Endodermal cell (in vitro differentiated cells): ENCODE results near the gene TMEM14B. TPM values are rescaled to one million over a fixed set of nuclear protein-coding genes. Genes with fewer than 3 reads are reported as not detected.

Source experiments
- DNase-seq: peaks from one replicate; pipeline ENCODE4 v3.0.0-alpha.2; 2017
- H3K27ac ChIP-seq: 2 replicates; pipeline ENCODE4 v1.5.1; 2013; ENCODE audit warnings: mild to moderate bottlenecking, low read depth, low read length, moderate library complexity
- H3K27me3 ChIP-seq: 2 replicates; pipeline ENCODE4 v1.6.1; 2013; ENCODE audit warnings: mild to moderate bottlenecking, low read length, moderate library complexity; ENCODE audit not compliant: insufficient read depth, control insufficient read depth, poor library complexity, severe bottlenecking
- H3K36me3 ChIP-seq: 2 replicates; pipeline ENCODE4 v1.7.0; 2013; ENCODE audit warnings: mild to moderate bottlenecking, low read length, moderate library complexity; ENCODE audit not compliant: control insufficient read depth, insufficient read depth
- H3K4me1 ChIP-seq: one replicate; pipeline ENCODE4 v1.7.0; 2013; ENCODE audit warnings: low read length; ENCODE audit not compliant: control insufficient read depth, insufficient read depth
- H3K4me3 ChIP-seq: 2 replicates; pipeline ENCODE4 v1.5.1; 2013; ENCODE audit warnings: mild to moderate bottlenecking, low read length, moderate library complexity
- H3K9ac ChIP-seq: 2 replicates; pipeline ENCODE4 v1.6.1; 2013; ENCODE audit warnings: mild to moderate bottlenecking, low read length, moderate library complexity; ENCODE audit not compliant: poor library complexity, severe bottlenecking; ENCODE audit errors: extremely low read depth
- H3K9me3 ChIP-seq: 2 replicates; pipeline ENCODE4 v1.6.1; 2013; ENCODE audit warnings: mild to moderate bottlenecking, low read length, moderate library complexity; ENCODE audit not compliant: control insufficient read depth
- H3K27ac Mint-ChIP-seq: 2 replicates; pipeline ENCODE4 v1.8.0; 2020; ENCODE audit warnings: mixed read lengths
- H3K27me3 Mint-ChIP-seq: 2 replicates; pipeline ENCODE4 v1.8.0; 2021; ENCODE audit warnings: mild to moderate bottlenecking, mixed read lengths; ENCODE audit not compliant: insufficient read depth
- H3K36me3 Mint-ChIP-seq: 2 replicates; pipeline ENCODE4 v1.8.0; 2020; ENCODE audit warnings: low read depth, mixed read lengths
- H3K4me1 Mint-ChIP-seq: 2 replicates; pipeline ENCODE4 v1.8.0; 2020; ENCODE audit warnings: mixed read lengths
- H3K4me3 Mint-ChIP-seq: 2 replicates; pipeline ENCODE4 v1.8.0; 2020; ENCODE audit warnings: mild to moderate bottlenecking, moderate library complexity, mixed read lengths
- H3K9me3 Mint-ChIP-seq: 2 replicates; pipeline ENCODE4 v1.8.0; 2020; ENCODE audit warnings: mild to moderate bottlenecking, mixed read lengths
- CTCF ChIP-seq: fragments of 200-600 bp; sonication (generic); conservative IDR thresholded peaks from 2 replicates; pipeline ENCODE4 v1.5.0; 2021; ENCODE audit warnings: antibody characterized with exemption, mild to moderate bottlenecking
- WGBS, 2 experiments: methylation state at CpG; one replicate each; pipeline versions ENCODE4 v1.1.5 to v1.1.7; 2013; ENCODE audit warnings: missing lambda C conversion rate in 2 of 2, mixed read lengths in 1 of 2; ENCODE audit not compliant: insufficient coverage in 1 of 2, insufficient read length in 1 of 2; 5-methylcytosine and 5-hydroxymethylcytosine counted together
- total RNA-seq, 2 donors: library from RNA; stranded (reverse); fragmentation: NEBNext Ultra II Directional in 1 of 2; extraction: Animal tissue kit (Norgen Biotek cat#: 25700) in 1 of 2; gene quantifications; 2 replicates in 1 of 2; 3 replicates in 1 of 2; pipeline ENCODE4 v1.2.1, GENCODE V29; 2021

Gene TMEM14B
- total RNA-seq, 2 donors from 2014 or later = 165 to 242 TPM

GRCh38 chr6:10759312-10759839, 11.8 kb downstream of the TMEM14B start:
- Histone ChIP-seq H3K4me3 (no peak overlapping the region), H3K27me3 (no peaks in the 10 kb centered on the region), H3K4me1 (no peaks in the 10 kb centered on the region), H3K27ac (no peak overlapping the region), H3K9ac (no peak overlapping the region), H3K9me3 (no peaks in the 10 kb centered on the region), H3K36me3 (peaks cover 83% of the 10 kb centered on the region)
- peak overlapping the region; percentile 94 for H3K27ac Mint-ChIP-seq
- no peaks in the 10 kb centered on the region for H3K9me3 Mint-ChIP-seq
- H3K27me3 Mint-ChIP-seq = no peaks in the 10 kb centered on the region
- DNase-seq = peak; percentile 59
- no peaks in the 10 kb centered on the region for H3K4me1 Mint-ChIP-seq
- H3K36me3 Mint-ChIP-seq = peaks cover 75% of the 10 kb centered on the region
- WGBS, 2 experiments = 14 to 91% methylated on average over 1 to 3 of the region's 3 CpGs
- H3K4me3 Mint-ChIP-seq = no peak overlapping the region
- TF ChIP-seq CTCF = peak; percentile 74

GRCh38 chr6:10759884-10760329, 12.3 kb downstream of the TMEM14B start:
- H3K4me1 ChIP-seq = no peaks in the 10 kb centered on the region
- no peak overlapping the region for H3K4me3 ChIP-seq
- H3K27ac ChIP-seq = no peak overlapping the region
- Mint-ChIP-seq H3K36me3 (peaks cover 70% of the 10 kb centered on the region), H3K4me3 (no peak overlapping the region), H3K9me3 (no peaks in the 10 kb centered on the region), H3K27me3 (no peaks in the 10 kb centered on the region), H3K4me1 (no peaks in the 10 kb centered on the region), H3K27ac (peak overlapping the region; percentile 6)
- no peak overlapping the region for H3K9ac ChIP-seq
- no peaks in the 10 kb centered on the region for H3K27me3 ChIP-seq
- 91 to 96% methylated on average over 5 to 6 of the region's 6 CpGs for WGBS, 2 experiments
- H3K36me3 ChIP-seq = peaks cover 79% of the 10 kb centered on the region
- no peak for DNase-seq
- TF ChIP-seq CTCF = no peak
- no peaks in the 10 kb centered on the region for H3K9me3 ChIP-seq

GRCh38 chr6:10763006-10763405, 15.4 kb downstream of the TMEM14B start:
- Mint-ChIP-seq H3K9me3 (no peaks in the 10 kb centered on the region), H3K27ac (no peak overlapping the region), H3K4me3 (no peak overlapping the region), H3K36me3 (peaks cover 47% of the 10 kb centered on the region), H3K4me1 (no peaks in the 10 kb centered on the region), H3K27me3 (no peaks in the 10 kb centered on the region)
- Histone ChIP-seq H3K27me3 (no peaks in the 10 kb centered on the region), H3K36me3 (peaks cover 57% of the 10 kb centered on the region), H3K4me3 (no peak overlapping the region), H3K27ac (no peak overlapping the region), H3K9me3 (no peaks in the 10 kb centered on the region), H3K4me1 (no peaks in the 10 kb centered on the region), H3K9ac (no peak overlapping the region)
- DNase-seq = no peak
- 93 to 100% methylated on average over 2 of the region's 2 CpGs for WGBS, 2 experiments
- no peak for TF ChIP-seq CTCF
